HEK293 (cell line): ENCODE data around the gene SUFU.

ENCODE experiments used
- CTCF ChIA-PET: fragments of 350-600 bp; formaldehyde crosslinking; extraction: SDS; loops from one replicate; lab custom pipeline; 2021; ENCODE audit warnings: antibody characterized with exemption; lab: Yijun Ruan, JAX
- POLR2A ChIA-PET: fragments of 300-600 bp; formaldehyde crosslinking; extraction: SDS; loops from one replicate; lab custom pipeline; 2020; ENCODE audit warnings: antibody characterized with exemption, inconsistent platforms; lab: Yijun Ruan, JAX
- H3K27ac ChIP-seq: fragments of 200-500 bp; sonication (Bioruptor generic); 2 replicates; pipeline ENCODE4 v1.5.1; 2014; ENCODE audit warnings: low read depth, low read length, control low read depth, inconsistent platforms; ENCODE audit errors: extremely low read depth
- H3K36me3 ChIP-seq, 2 experiments: fragments of 200-500 bp in 1 of 2; sonication (Bioruptor generic) in 1 of 2; 1 replicate in 1 of 2; 2 replicates in 1 of 2; pipeline ENCODE4 v1.5.1; 2014 to 2017; ENCODE audit warnings: inconsistent platforms in 2 of 2, low read length in 2 of 2; ENCODE audit not compliant: control insufficient read depth in 2 of 2, insufficient read depth in 1 of 2
- H3K4me1 ChIP-seq: fragments of 200-500 bp; sonication (Bioruptor generic); 2 replicates; pipeline ENCODE4 v1.5.1; 2014; ENCODE audit warnings: mild to moderate bottlenecking, low read length, inconsistent platforms; ENCODE audit not compliant: control insufficient read depth, insufficient read depth
- H3K4me3 ChIP-seq: 2 replicates; pipeline ENCODE4 v1.5.1; 2011; ENCODE audit warnings: low read depth, mild to moderate bottlenecking, control low read depth, low read length, moderate library complexity
- H3K9me3 ChIP-seq: fragments of 200-500 bp; sonication (Bioruptor generic); 2 replicates; pipeline ENCODE4 v1.5.1; 2014; ENCODE audit warnings: low read depth, low read length, inconsistent platforms; ENCODE audit not compliant: control insufficient read depth, insufficient read depth
- GLI4 ChIP-seq: fragments of 450-650 bp; formaldehyde crosslinking; IDR thresholded peaks from 2 replicates; pipeline ENCODE4 v1.5.1; 2016; ENCODE audit warnings: missing biosample characterization, missing genetic modification characterization
- GLIS1 ChIP-seq: fragments of 450-650 bp; formaldehyde crosslinking; IDR thresholded peaks from 2 replicates; pipeline ENCODE4 v1.5.1; 2016; ENCODE audit warnings: missing biosample characterization, missing genetic modification characterization
- GLIS2 ChIP-seq: fragments of 450-650 bp; formaldehyde crosslinking; IDR thresholded peaks from 2 replicates; pipeline ENCODE4 v1.5.1; 2016; ENCODE audit warnings: missing biosample characterization, missing genetic modification characterization
- SCRT2 ChIP-seq: fragments of 450-650 bp; formaldehyde crosslinking; IDR thresholded peaks from 2 replicates; pipeline ENCODE4 v1.5.1; 2016; ENCODE audit warnings: missing biosample characterization, missing genetic modification characterization
- SP2 ChIP-seq: fragments of 450-650 bp; formaldehyde crosslinking; IDR thresholded peaks from 2 replicates; pipeline ENCODE4 v1.5.1; 2016; ENCODE audit warnings: missing biosample characterization, missing genetic modification characterization
- SP3 ChIP-seq: fragments of 450-650 bp; formaldehyde crosslinking; IDR thresholded peaks from 2 replicates; pipeline ENCODE4 v1.5.1; 2016; ENCODE audit warnings: missing biosample characterization, missing genetic modification characterization
- SP7 ChIP-seq: fragments of 450-650 bp; formaldehyde crosslinking; IDR thresholded peaks from 2 replicates; pipeline ENCODE4 v1.5.1; 2016; ENCODE audit warnings: missing biosample characterization, missing genetic modification characterization
- TRIM28 ChIP-seq: IDR thresholded peaks from 2 replicates; pipeline ENCODE4 v1.6.1; 2011; ENCODE audit warnings: low read length, control low read depth, borderline replicate concordance
- WT1 ChIP-seq: fragments of 450-650 bp; formaldehyde crosslinking; IDR thresholded peaks from 2 replicates; pipeline ENCODE4 v1.5.1; 2016; ENCODE audit warnings: missing biosample characterization, missing genetic modification characterization
- ZBTB17 ChIP-seq: fragments of 450-650 bp; formaldehyde crosslinking; IDR thresholded peaks from 2 replicates; pipeline ENCODE4 v1.5.1; 2016; ENCODE audit warnings: missing biosample characterization, missing genetic modification characterization
- ZIC2 ChIP-seq: fragments of 450-650 bp; formaldehyde crosslinking; IDR thresholded peaks from 2 replicates; pipeline ENCODE4 v1.5.1; 2016; ENCODE audit warnings: missing biosample characterization, missing genetic modification characterization
- ZNF132 ChIP-seq: fragments of 450-650 bp; formaldehyde crosslinking; IDR thresholded peaks from 2 replicates; pipeline ENCODE4 v1.5.1; 2017; ENCODE audit warnings: missing biosample characterization, missing genetic modification characterization, borderline replicate concordance
- ZNF19 ChIP-seq: fragments of 450-650 bp; formaldehyde crosslinking; IDR thresholded peaks from 2 replicates; pipeline ENCODE4; 2016; ENCODE audit warnings: missing biosample characterization, missing genetic modification characterization, low read depth
- ZNF2 ChIP-seq: fragments of 450-650 bp; formaldehyde crosslinking; IDR thresholded peaks from 2 replicates; pipeline ENCODE4 v1.5.1; 2016; ENCODE audit warnings: missing biosample characterization, missing genetic modification characterization
- ZNF394 ChIP-seq: fragments of 450-650 bp; formaldehyde crosslinking; IDR thresholded peaks from 2 replicates; pipeline ENCODE4 v1.5.1; 2016; ENCODE audit warnings: missing biosample characterization, missing genetic modification characterization, mild to moderate bottlenecking, moderate library complexity, borderline replicate concordance
- ZNF629 ChIP-seq: fragments of 450-650 bp; formaldehyde crosslinking; IDR thresholded peaks from 2 replicates; pipeline ENCODE4 v1.5.1; 2017; ENCODE audit warnings: missing biosample characterization, missing genetic modification characterization
- ZNF707 ChIP-seq: fragments of 450-650 bp; formaldehyde crosslinking; IDR thresholded peaks from 2 replicates; pipeline ENCODE4 v1.5.1; 2016; ENCODE audit warnings: missing biosample characterization, missing genetic modification characterization
- ZNF76 ChIP-seq: fragments of 450-650 bp; formaldehyde crosslinking; IDR thresholded peaks from 2 replicates; pipeline ENCODE4; 2016; ENCODE audit warnings: low read depth, missing biosample characterization, missing genetic modification characterization, borderline replicate concordance
- ZNF791 ChIP-seq: fragments of 450-650 bp; formaldehyde crosslinking; IDR thresholded peaks from 2 replicates; pipeline ENCODE4 v1.5.1; 2016; ENCODE audit warnings: missing biosample characterization, missing genetic modification characterization
- TF ChIP-seq, protein P1 (sequence below): fragments of 450-650 bp; formaldehyde crosslinking; IDR thresholded peaks from 2 replicates; pipeline ENCODE4 v1.5.1; 2016; ENCODE audit warnings: missing biosample characterization, missing genetic modification characterization
- TF ChIP-seq, protein P2 (sequence below): fragments of 450-650 bp; formaldehyde crosslinking; IDR thresholded peaks from 2 replicates; pipeline ENCODE4 v1.5.1; 2016; ENCODE audit warnings: missing biosample characterization, missing genetic modification characterization
- TF ChIP-seq, protein P3 (sequence below): fragments of 450-650 bp; formaldehyde crosslinking; IDR thresholded peaks from 2 replicates; pipeline ENCODE4 v1.5.1; 2016; ENCODE audit warnings: missing biosample characterization, missing genetic modification characterization, low read depth
- TF ChIP-seq, protein P4 (sequence below): fragments of 450-650 bp; formaldehyde crosslinking; IDR thresholded peaks from 2 replicates; pipeline ENCODE4 v1.5.0; 2017; ENCODE audit warnings: missing biosample characterization, missing genetic modification characterization, borderline replicate concordance
- TF ChIP-seq, protein P5 (sequence below): fragments of 450-650 bp; formaldehyde crosslinking; IDR thresholded peaks from 2 replicates; pipeline ENCODE4 v1.5.1; 2016; ENCODE audit warnings: missing biosample characterization, missing genetic modification characterization

SUFU gene

DNA sequence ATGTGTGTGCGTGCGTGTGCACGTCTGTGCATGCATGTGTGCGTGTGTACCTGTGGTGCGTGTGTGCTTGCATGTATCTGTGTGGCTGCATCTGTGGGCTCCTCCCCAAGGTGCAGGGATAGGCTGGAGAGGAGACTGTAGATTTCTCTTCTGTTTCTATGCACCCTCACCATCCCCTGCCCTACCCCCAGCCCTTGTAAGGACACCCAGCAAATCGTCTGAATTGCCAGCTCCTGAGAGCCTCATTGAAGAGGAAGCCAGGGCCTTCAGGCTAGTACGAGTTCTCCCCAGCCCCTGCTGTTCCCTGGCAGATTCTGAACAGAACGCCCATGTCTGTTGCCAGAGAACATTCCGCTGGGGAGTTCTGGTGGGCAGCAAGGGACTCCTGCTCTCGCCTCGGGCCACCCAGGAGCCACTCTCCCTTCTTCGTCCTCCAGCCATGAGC is 123.5 kb downstream of the SUFU start:
- POLR2A ChIA-PET: interaction anchor here (0.6 to 4.1 kb wide), 3 partner anchors 15 to 92 kb away, joined by 3 to 18 read pairs (median 18); partner anchors contain the start of gene TRIM8
- H3K4me3 ChIP-seq: no peak overlapping the region
- H3K4me1 ChIP-seq: peaks cover 7% of the 10 kb centered on the region
- H3K9me3 ChIP-seq: no peaks in the 10 kb centered on the region
- H3K36me3 ChIP-seq: peaks cover 0 to 17% of the 10 kb centered on the region in 2 experiments; a peak in 1 of 3 replicates
- TF ChIP-seq GLI4 (tag by site-specific recombination) (no peak), SCRT2 (tag by site-specific recombination) (peak; percentile 59)
- CTCF ChIA-PET: interaction anchor here (0.6 to 2.2 kb wide), 6 partner anchors 12 to 72 kb away, joined by 3 to 11 read pairs (median 4); no protein-coding TSS in a partner anchor
- H3K27ac ChIP-seq: no peak overlapping the region

DNA sequence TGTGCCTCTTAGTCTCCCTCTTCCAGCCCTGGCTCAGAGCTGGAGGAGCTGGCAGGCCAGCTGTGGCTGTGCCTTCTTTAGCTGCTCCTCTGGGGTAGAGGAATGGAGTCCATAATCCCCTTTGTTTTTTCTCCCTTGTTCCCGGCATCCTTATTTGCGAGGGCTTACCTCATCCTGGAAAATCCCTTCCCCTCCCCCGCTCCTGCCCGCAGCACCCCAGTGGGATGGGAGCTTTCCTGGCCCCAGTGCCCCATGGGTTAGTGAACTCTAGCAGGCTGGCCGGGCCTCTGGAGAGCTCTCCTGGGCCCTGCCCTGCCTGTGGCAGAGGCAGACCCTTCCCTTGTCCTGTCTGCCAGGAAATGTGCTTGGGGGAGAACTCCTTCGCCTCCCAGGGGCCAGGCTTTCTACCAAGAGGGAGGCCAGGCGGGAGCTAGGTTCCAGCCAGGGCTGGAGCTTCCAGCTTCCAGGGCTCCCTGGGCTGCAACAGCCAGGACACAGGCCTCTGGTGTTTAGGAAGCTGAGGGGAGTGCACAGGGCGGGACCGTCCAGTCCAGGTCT is 124.0 kb downstream of the SUFU start:
- Histone ChIP-seq H3K4me1 (peaks cover 7% of the 10 kb centered on the region), H3K27ac (peak overlapping the region; percentile 45)
- no peak for TF ChIP-seq ZNF394
- no peak for TF ChIP-seq ZNF707 (tag by site-specific recombination)
- TF ChIP-seq, protein P1, sequence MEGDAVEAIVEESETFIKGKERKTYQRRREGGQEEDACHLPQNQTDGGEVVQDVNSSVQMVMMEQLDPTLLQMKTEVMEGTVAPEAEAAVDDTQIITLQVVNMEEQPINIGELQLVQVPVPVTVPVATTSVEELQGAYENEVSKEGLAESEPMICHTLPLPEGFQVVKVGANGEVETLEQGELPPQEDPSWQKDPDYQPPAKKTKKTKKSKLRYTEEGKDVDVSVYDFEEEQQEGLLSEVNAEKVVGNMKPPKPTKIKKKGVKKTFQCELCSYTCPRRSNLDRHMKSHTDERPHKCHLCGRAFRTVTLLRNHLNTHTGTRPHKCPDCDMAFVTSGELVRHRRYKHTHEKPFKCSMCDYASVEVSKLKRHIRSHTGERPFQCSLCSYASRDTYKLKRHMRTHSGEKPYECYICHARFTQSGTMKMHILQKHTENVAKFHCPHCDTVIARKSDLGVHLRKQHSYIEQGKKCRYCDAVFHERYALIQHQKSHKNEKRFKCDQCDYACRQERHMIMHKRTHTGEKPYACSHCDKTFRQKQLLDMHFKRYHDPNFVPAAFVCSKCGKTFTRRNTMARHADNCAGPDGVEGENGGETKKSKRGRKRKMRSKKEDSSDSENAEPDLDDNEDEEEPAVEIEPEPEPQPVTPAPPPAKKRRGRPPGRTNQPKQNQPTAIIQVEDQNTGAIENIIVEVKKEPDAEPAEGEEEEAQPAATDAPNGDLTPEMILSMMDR: no peak
- TF ChIP-seq SP2: 0 out of 2 replicates have a peak, but pooled peaks have one; percentile 8
- TF ChIP-seq ZNF76 (tag by site-specific recombination): peak; percentile 84
- no peak for TF ChIP-seq TRIM28
- TF ChIP-seq GLIS1: peak; percentile 82
- TF ChIP-seq, protein P2, sequence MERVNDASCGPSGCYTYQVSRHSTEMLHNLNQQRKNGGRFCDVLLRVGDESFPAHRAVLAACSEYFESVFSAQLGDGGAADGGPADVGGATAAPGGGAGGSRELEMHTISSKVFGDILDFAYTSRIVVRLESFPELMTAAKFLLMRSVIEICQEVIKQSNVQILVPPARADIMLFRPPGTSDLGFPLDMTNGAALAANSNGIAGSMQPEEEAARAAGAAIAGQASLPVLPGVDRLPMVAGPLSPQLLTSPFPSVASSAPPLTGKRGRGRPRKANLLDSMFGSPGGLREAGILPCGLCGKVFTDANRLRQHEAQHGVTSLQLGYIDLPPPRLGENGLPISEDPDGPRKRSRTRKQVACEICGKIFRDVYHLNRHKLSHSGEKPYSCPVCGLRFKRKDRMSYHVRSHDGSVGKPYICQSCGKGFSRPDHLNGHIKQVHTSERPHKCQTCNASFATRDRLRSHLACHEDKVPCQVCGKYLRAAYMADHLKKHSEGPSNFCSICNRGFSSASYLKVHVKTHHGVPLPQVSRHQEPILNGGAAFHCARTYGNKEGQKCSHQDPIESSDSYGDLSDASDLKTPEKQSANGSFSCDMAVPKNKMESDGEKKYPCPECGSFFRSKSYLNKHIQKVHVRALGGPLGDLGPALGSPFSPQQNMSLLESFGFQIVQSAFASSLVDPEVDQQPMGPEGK (tag by site-specific recombination): peak; percentile 69
- TF ChIP-seq ZNF19 (tag by site-specific recombination): no peak
- peak; percentile 74 for TF ChIP-seq GLIS2 (tag by site-specific recombination)
- TF ChIP-seq ZNF132 (tag by site-specific recombination): no peak
- TF ChIP-seq ZNF2 (tag by site-specific recombination): no peak
- peak; percentile 50; the same call in 1 of the 2 replicates for TF ChIP-seq SP7 (tag by site-specific recombination)
- TF ChIP-seq, protein P3, sequence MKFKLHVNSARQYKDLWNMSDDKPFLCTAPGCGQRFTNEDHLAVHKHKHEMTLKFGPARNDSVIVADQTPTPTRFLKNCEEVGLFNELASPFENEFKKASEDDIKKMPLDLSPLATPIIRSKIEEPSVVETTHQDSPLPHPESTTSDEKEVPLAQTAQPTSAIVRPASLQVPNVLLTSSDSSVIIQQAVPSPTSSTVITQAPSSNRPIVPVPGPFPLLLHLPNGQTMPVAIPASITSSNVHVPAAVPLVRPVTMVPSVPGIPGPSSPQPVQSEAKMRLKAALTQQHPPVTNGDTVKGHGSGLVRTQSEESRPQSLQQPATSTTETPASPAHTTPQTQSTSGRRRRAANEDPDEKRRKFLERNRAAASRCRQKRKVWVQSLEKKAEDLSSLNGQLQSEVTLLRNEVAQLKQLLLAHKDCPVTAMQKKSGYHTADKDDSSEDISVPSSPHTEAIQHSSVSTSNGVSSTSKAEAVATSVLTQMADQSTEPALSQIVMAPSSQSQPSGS (tag by site-specific recombination): peak; percentile 19; the same call in 1 of the 2 replicates
- TF ChIP-seq ZNF791: no peak
- TF ChIP-seq, protein P4, sequence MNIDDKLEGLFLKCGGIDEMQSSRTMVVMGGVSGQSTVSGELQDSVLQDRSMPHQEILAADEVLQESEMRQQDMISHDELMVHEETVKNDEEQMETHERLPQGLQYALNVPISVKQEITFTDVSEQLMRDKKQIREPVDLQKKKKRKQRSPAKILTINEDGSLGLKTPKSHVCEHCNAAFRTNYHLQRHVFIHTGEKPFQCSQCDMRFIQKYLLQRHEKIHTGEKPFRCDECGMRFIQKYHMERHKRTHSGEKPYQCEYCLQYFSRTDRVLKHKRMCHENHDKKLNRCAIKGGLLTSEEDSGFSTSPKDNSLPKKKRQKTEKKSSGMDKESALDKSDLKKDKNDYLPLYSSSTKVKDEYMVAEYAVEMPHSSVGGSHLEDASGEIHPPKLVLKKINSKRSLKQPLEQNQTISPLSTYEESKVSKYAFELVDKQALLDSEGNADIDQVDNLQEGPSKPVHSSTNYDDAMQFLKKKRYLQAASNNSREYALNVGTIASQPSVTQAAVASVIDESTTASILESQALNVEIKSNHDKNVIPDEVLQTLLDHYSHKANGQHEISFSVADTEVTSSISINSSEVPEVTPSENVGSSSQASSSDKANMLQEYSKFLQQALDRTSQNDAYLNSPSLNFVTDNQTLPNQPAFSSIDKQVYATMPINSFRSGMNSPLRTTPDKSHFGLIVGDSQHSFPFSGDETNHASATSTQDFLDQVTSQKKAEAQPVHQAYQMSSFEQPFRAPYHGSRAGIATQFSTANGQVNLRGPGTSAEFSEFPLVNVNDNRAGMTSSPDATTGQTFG (tag by site-specific recombination): no peak
- peak; percentile 79 for TF ChIP-seq ZIC2 (tag by site-specific recombination)
- no peak for TF ChIP-seq SP3
- peak; percentile 16; the same call in 1 of the 2 replicates for TF ChIP-seq WT1 (tag by site-specific recombination)
- peak; percentile 31; the same call in 1 of the 2 replicates for TF ChIP-seq ZBTB17 (tag by site-specific recombination)
- TF ChIP-seq, protein P5, sequence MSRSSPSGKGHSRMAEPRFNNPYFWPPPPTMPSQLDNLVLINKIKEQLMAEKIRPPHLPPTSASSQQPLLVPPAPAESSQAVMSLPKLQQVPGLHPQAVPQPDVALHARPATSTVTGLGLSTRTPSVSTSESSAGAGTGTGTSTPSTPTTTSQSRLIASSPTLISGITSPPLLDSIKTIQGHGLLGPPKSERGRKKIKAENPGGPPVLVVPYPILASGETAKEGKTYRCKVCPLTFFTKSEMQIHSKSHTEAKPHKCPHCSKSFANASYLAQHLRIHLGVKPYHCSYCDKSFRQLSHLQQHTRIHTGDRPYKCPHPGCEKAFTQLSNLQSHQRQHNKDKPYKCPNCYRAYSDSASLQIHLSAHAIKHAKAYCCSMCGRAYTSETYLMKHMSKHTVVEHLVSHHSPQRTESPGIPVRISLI (tag by site-specific recombination): 0 out of 2 replicates have a peak, but pooled peaks have one; percentile 17
- TF ChIP-seq ZNF629 (tag by site-specific recombination): 0 out of 2 replicates have a peak, but pooled peaks have one; percentile 22

More for the DNA sequence above, 124.0 kb downstream of the SUFU start:
- Histone ChIP-seq H3K4me3 (no peak overlapping the region), H3K36me3 (peaks cover 0 to 17% of the 10 kb centered on the region in 2 experiments; a peak in 1 of 3 replicates), H3K9me3 (no peaks in the 10 kb centered on the region)
- ChIA-PET POLR2A (interaction anchor here (0.5 to 4.1 kb wide), 5 partner anchors 14 to 277 kb away, joined by 3 to 18 read pairs (median 3); partner anchors contain the start of gene TRIM8), CTCF (interaction anchor here (0.6 to 2.2 kb wide), 8 partner anchors 11 to 1628 kb away, joined by 3 to 11 read pairs (median 4); partner anchors contain the start of gene LZTS2)
